Trophoblast cell (in vitro differentiated cells and primary cell): ENCODE results near the gene CNKSR1.

Source experiments
- DNase-seq, 2 donors: peaks; one replicate each; pipeline ENCODE4 v3.0.0-alpha.2; 2016
- H2AFZ ChIP-seq: 2 replicates; pipeline ENCODE4 v1.6.1; 2013; ENCODE audit warnings: low read length, moderate library complexity, mild to moderate bottlenecking; ENCODE audit not compliant: insufficient read depth, poor library complexity
- H2AK5ac ChIP-seq: 2 replicates; pipeline ENCODE4 v1.6.1; 2013; ENCODE audit warnings: mild to moderate bottlenecking, low read length
- H2BK120ac ChIP-seq: 2 replicates; pipeline ENCODE4 v1.6.1; 2013; ENCODE audit warnings: low read length, mild to moderate bottlenecking, moderate library complexity; ENCODE audit not compliant: insufficient read depth, poor library complexity
- H2BK12ac ChIP-seq: 2 replicates; pipeline ENCODE4 v1.6.1; 2013; ENCODE audit warnings: mild to moderate bottlenecking, low read length, moderate library complexity
- H2BK5ac ChIP-seq: 2 replicates; pipeline ENCODE4 v1.6.1; 2013; ENCODE audit warnings: low read length, low read depth, moderate library complexity, mild to moderate bottlenecking; ENCODE audit not compliant: poor library complexity
- H3K14ac ChIP-seq: 2 replicates; pipeline ENCODE4 v1.6.1; 2013; ENCODE audit warnings: mild to moderate bottlenecking, low read length
- H3K18ac ChIP-seq: 2 replicates; pipeline ENCODE4 v1.6.1; 2013; ENCODE audit warnings: mild to moderate bottlenecking, low read length
- H3K23ac ChIP-seq: 2 replicates; pipeline ENCODE4 v1.6.1; 2013; ENCODE audit warnings: low read length
- H3K27ac ChIP-seq: 2 replicates; pipeline ENCODE4 v1.5.1; 2013; ENCODE audit warnings: low read depth, mild to moderate bottlenecking, inconsistent platforms, low read length, moderate library complexity
- H3K27me3 ChIP-seq: 2 replicates; pipeline ENCODE4 v1.6.1; 2013; ENCODE audit warnings: inconsistent platforms, mild to moderate bottlenecking, low read length, moderate library complexity; ENCODE audit not compliant: insufficient read depth
- H3K36me3 ChIP-seq, 2 experiments: 1 replicate in 1 of 2; 2 replicates in 1 of 2; pipeline ENCODE4 v1.6.1; 2013; ENCODE audit warnings: low read length in 2 of 2, mild to moderate bottlenecking in 2 of 2, moderate library complexity in 1 of 2; ENCODE audit not compliant: insufficient read depth in 2 of 2, control insufficient read depth in 1 of 2
- H3K4ac ChIP-seq: 2 replicates; pipeline ENCODE4 v1.6.1; 2013; ENCODE audit warnings: low read depth, mild to moderate bottlenecking, low read length, moderate library complexity
- H3K4me1 ChIP-seq, 2 experiments: 1 replicate in 1 of 2; 2 replicates in 1 of 2; pipeline ENCODE4 v1.6.1; 2013; ENCODE audit warnings: low read length in 2 of 2, mild to moderate bottlenecking in 2 of 2, moderate library complexity in 1 of 2; ENCODE audit not compliant: insufficient read depth in 2 of 2, control insufficient read depth in 1 of 2
- H3K4me2 ChIP-seq: 2 replicates; pipeline ENCODE4 v1.6.1; 2013; ENCODE audit warnings: inconsistent platforms, mild to moderate bottlenecking, low read length, moderate library complexity
- H3K4me3 ChIP-seq: 2 replicates; pipeline ENCODE4 v1.5.1; 2013; ENCODE audit warnings: mild to moderate bottlenecking, low read depth, low read length, inconsistent platforms
- H3K79me1 ChIP-seq: one replicate; pipeline ENCODE4 v1.6.1; 2013; ENCODE audit warnings: low read length
- H3K79me2 ChIP-seq: 2 replicates; pipeline ENCODE4 v1.6.1; 2013; ENCODE audit warnings: low read length, mild to moderate bottlenecking; ENCODE audit not compliant: control insufficient read depth, insufficient read depth, poor library complexity
- H3K9ac ChIP-seq: 2 replicates; pipeline ENCODE4 v1.6.1; 2013; ENCODE audit warnings: mild to moderate bottlenecking, low read length
- H3K9me3 ChIP-seq: 2 replicates; pipeline ENCODE4 v1.6.1; 2013; ENCODE audit warnings: low read depth, mild to moderate bottlenecking, control low read depth, inconsistent platforms, low read length; ENCODE audit not compliant: insufficient read depth
- H4K12ac ChIP-seq: 2 replicates; pipeline ENCODE4 v1.6.1; 2013; ENCODE audit warnings: low read depth, mild to moderate bottlenecking, low read length, moderate library complexity
- H4K8ac ChIP-seq: 2 replicates; pipeline ENCODE4 v1.6.1; 2013; ENCODE audit warnings: low read depth, mild to moderate bottlenecking, low read length, moderate library complexity
- H4K91ac ChIP-seq: one replicate; pipeline ENCODE4 v1.6.1; 2013; ENCODE audit warnings: low read depth, mild to moderate bottlenecking, low read length, moderate library complexity
- WGBS: extraction: QIAGEN DNeasy Blood & Tissue Kit; methylation state at CpG from one replicate; pipeline ENCODE4 v1.1.7; 2013; ENCODE audit warnings: missing lambda C conversion rate; ENCODE audit not compliant: insufficient read length, insufficient coverage; ENCODE audit errors: extremely low coverage; 5-methylcytosine and 5-hydroxymethylcytosine counted together

CNKSR1 gene

DNA sequence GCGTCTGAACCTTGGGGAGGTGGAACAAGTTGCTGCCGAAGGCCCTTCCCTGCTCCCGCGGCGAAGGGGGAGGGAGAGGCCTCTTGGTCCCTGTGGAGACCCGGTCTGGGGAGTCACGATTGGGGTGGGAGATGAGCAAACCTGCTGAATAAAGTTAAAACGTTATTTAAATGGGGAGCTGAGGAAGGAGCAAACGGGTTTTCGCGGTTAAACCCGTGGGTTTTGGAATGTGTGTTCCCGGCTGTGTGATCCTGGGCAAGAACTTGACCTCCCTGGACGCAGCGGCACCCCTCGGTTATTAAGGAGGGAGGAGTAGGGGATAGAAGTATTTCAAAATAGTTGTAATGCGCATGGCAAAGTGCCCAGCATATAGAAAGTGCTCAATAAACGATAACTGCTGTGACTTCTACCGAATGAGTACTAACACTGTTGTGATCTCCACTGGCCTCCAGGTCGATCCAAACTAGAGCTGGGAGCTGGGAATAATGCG is 15.0 kb upstream of the CNKSR1 start:
- no peak overlapping the region for H2BK120ac ChIP-seq
- no peak overlapping the region for H3K4ac ChIP-seq
- H3K79me2 ChIP-seq: peaks cover 5% of the 10 kb centered on the region
- H2BK12ac ChIP-seq: peak overlapping the region; percentile 24
- no peak overlapping the region for H2AK5ac ChIP-seq
- peaks cover 18% of the 10 kb centered on the region for H3K27me3 ChIP-seq
- no peak overlapping the region for H4K12ac ChIP-seq
- peaks cover 31 to 40% of the 10 kb centered on the region in 2 experiments for H3K4me1 ChIP-seq
- no peak overlapping the region for H3K27ac ChIP-seq
- H3K36me3 ChIP-seq: no peaks in the 10 kb centered on the region
- no CpG with 5 or more reads among the region's 21 CpGs for WGBS
- peak overlapping the region; percentile 50 for H2AFZ ChIP-seq
- no peak overlapping the region for H4K8ac ChIP-seq
- H3K9me3 ChIP-seq: peaks cover 2% of the 10 kb centered on the region
- no peak overlapping the region for H3K9ac ChIP-seq
- H3K14ac ChIP-seq: no peak overlapping the region
- H3K4me3 ChIP-seq: peak overlapping the region; percentile 49
- H3K79me1 ChIP-seq: peaks cover 15% of the 10 kb centered on the region
- H3K4me2 ChIP-seq: peak overlapping the region; percentile 90
- no peak overlapping the region for H3K18ac ChIP-seq
- no peak overlapping the region for H2BK5ac ChIP-seq
- no peak overlapping the region for H4K91ac ChIP-seq
- H3K23ac ChIP-seq: no peak overlapping the region
- no peak for DNase-seq

DNA sequence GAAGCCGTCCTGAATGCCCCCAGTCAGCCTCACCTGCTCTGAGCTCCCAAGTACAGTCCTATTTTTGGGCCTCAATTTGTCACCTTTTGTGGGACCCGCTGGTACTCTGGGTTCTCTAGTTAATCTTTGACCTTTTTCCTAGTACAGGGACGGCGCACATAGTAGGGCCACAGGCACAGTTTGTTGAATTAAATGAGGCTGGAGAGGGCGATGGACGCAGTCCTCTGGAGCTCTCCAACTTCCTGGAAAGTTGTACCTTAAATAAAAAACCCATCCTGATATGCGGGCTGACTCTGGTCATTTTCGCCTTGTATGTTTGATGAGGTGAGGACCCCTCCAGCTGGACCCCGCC is 13.6 kb upstream of the CNKSR1 start:
- Histone ChIP-seq H3K27me3 (peaks cover 18% of the 10 kb centered on the region), H3K36me3 (no peaks in the 10 kb centered on the region), H3K9ac (no peak overlapping the region), H3K4me1 (peaks cover 23 to 32% of the 10 kb centered on the region in 2 experiments), H2BK120ac (no peak overlapping the region), H3K14ac (no peak overlapping the region), H3K79me2 (peaks cover 5% of the 10 kb centered on the region), H3K27ac (no peak overlapping the region), H4K12ac (no peak overlapping the region), H2AFZ (no peak overlapping the region), H4K8ac (no peak overlapping the region), H3K9me3 (peaks cover 2% of the 10 kb centered on the region), H3K4ac (no peak overlapping the region), H2AK5ac (no peak overlapping the region), H3K4me3 (no peak overlapping the region), H3K23ac (no peak overlapping the region), H2BK5ac (no peak overlapping the region), H3K79me1 (peaks cover 10% of the 10 kb centered on the region), H3K18ac (no peak overlapping the region), H2BK12ac (no peak overlapping the region), H3K4me2 (peak overlapping the region; percentile 80), H4K91ac (no peak overlapping the region)
- no peak for DNase-seq
- no CpG with 5 or more reads among the region's 9 CpGs for WGBS

DNA sequence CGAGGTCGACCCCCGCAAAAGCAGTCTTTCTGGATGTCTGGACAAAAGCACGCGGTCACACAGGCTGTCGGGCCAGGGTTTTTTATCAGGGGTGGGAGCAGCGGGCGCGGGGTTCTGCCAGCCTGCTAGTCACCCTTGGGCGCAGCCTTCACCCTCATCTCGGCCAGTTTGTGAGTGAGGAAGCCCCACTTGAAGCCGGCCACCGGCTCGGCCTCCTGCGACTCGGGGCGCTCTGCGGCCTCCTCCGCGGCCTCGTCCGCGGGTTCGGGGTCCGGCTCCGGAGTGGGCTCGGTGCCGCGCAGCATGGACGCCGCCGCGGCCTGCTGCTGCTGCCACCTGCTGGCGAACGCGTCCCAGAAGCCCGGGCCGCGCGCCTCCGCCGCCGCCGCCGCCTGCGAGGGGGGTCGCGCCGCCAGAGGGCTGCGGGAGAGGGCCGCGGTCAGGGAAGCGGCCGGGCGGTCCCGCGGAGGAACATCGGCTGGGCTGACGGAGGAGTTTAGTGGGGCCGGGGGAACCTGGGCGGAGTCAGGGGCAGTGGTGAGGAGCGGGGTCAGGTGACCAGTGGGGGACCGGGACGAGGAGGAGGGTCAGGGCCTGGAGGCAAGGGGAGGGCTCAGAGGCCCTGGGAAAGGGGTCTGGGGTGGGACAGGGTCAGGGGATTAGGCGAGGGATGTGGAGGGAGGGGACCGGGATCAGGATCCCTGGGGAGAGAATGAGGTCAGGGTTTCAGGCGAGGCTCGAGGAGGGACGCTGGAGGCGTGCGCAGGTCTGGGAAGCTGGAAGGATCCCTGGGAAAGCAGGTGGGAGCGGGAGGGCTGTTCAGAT is 13.0 kb upstream of the CNKSR1 start:
- peak overlapping the region; percentile 25 for H3K18ac ChIP-seq
- peaks cover 2% of the 10 kb centered on the region for H3K9me3 ChIP-seq
- H2BK5ac ChIP-seq: peak overlapping the region; percentile 57
- DNase-seq: peak in 1 of 2 donors; percentile 62
- no peaks in the 10 kb centered on the region for H3K36me3 ChIP-seq
- H3K4ac ChIP-seq: no peak overlapping the region
- peak overlapping the region; percentile 86 for H4K8ac ChIP-seq
- peak overlapping the region; percentile 49 for H4K12ac ChIP-seq
- H2AFZ ChIP-seq: peak overlapping the region; percentile 95
- H3K4me1 ChIP-seq: peaks cover 17 to 26% of the 10 kb centered on the region in 2 experiments
- peak overlapping the region; percentile 65 for H3K14ac ChIP-seq
- H2BK12ac ChIP-seq: peak overlapping the region; percentile 89
- no CpG with 5 or more reads among the region's 72 CpGs for WGBS
- no peak overlapping the region for H3K23ac ChIP-seq
- no peak overlapping the region for H2AK5ac ChIP-seq
- H3K4me3 ChIP-seq: peak overlapping the region; percentile 55
- peak overlapping the region; percentile 80 for H4K91ac ChIP-seq
- H3K79me1 ChIP-seq: peaks cover 10% of the 10 kb centered on the region
- peaks cover 5% of the 10 kb centered on the region for H3K79me2 ChIP-seq
- no peak overlapping the region for H3K9ac ChIP-seq
- peak overlapping the region; percentile 80 for H3K4me2 ChIP-seq
- no peak overlapping the region for H3K27ac ChIP-seq
- H2BK120ac ChIP-seq: peak overlapping the region; percentile 68
- peaks cover 18% of the 10 kb centered on the region for H3K27me3 ChIP-seq

DNA sequence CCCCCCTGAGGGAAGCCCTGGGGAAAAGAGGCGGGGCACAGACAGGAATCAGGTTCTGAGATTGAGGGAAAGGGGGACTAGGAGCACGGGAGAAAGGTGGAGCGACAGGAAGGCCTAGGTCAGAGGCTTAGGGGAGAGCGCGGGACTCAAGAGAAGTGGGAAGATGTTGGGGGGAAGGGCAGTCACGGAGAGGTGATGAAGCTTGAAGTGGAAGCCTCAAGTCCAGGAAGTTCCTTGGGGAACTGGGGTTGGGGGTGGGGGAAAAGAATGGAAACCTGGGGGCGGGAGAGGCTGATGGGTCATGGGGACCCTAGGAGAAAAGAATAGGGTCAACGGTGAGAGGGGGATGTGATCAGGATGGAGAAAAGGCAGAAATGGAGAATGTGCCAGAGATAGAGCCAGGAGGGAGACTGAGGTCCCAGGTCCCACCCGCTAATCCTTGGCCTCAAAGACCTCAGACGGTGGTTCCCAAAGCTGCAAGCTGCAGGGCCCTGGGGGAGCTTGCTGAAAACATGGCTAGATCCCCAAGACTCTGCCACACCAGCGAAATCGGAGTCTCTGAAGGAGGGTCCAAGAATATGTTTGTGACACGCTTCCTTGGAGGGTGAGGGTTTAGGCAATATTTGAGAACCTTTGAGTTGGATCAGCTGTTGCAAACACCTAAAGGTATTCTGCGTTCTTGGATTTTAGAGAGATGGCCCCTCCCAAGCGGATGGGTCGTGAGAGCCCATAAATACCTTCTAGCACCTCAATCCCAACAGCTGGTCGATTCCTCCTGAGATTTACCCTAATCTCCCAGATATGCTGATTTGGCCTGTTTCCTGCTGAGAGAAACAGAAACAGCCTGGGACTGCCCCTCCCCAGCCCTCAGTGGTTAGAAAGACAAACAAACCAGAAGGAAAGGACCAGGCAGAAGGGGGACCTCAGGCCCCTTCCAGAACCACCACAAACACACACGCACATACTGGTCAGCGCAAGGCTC is 12.1 kb upstream of the CNKSR1 start:
- no peak overlapping the region for H3K27ac ChIP-seq
- peaks cover 14 to 22% of the 10 kb centered on the region in 2 experiments for H3K4me1 ChIP-seq
- peaks cover 18% of the 10 kb centered on the region for H3K27me3 ChIP-seq
- no peak overlapping the region for H3K14ac ChIP-seq
- peaks cover 9% of the 10 kb centered on the region for H3K79me2 ChIP-seq
- DNase-seq: no peak
- no peak overlapping the region for H2BK120ac ChIP-seq
- H3K36me3 ChIP-seq: no peaks in the 10 kb centered on the region
- H3K79me1 ChIP-seq: peaks cover 12% of the 10 kb centered on the region
- H2BK12ac ChIP-seq: peak overlapping the region; percentile 16
- peak overlapping the region; percentile 80 for H3K4me2 ChIP-seq
- H3K18ac ChIP-seq: no peak overlapping the region
- no peak overlapping the region for H2AK5ac ChIP-seq
- no peak overlapping the region for H3K23ac ChIP-seq
- no peak overlapping the region for H2BK5ac ChIP-seq
- no CpG with 5 or more reads among the region's 19 CpGs for WGBS
- H3K4me3 ChIP-seq: no peak overlapping the region
- no peak overlapping the region for H2AFZ ChIP-seq
- no peak overlapping the region for H4K91ac ChIP-seq
- H4K12ac ChIP-seq: peak overlapping the region; percentile 28
- H4K8ac ChIP-seq: peak overlapping the region; percentile 86
- H3K9me3 ChIP-seq: peaks cover 2% of the 10 kb centered on the region
- H3K9ac ChIP-seq: no peak overlapping the region
- no peak overlapping the region for H3K4ac ChIP-seq
